Hematopoietic multipotent progenitor cell treated with erythropoietin and hydrocortisone succinate and interleukin-3 and kit ligand, for 6 days (in vitro differentiated cells): ENCODE data around the gene FILIP1L.
A peak's percentile ranks its signal among the peaks of the same experiment; 100 is the strongest.

Experiments used
- DNase-seq: peaks from one replicate; pipeline ENCODE4 v3.0.0-alpha.2; 2015

FILIP1L gene

GRCh38 chr3:99829844-99830243 is 284.5 kb downstream of the FILIP1L start:
- no peak for DNase-seq

GRCh38 chr3:99825004-99825640 is 289.2 kb downstream of the FILIP1L start:
- peak; percentile 81 for DNase-seq

GRCh38 chr3:99823723-99824711 is 290.3 kb downstream of the FILIP1L start:
- peak; percentile 29 for DNase-seq

- no peak for DNase-seq
Measured at GRCh38 chr3:99818818-99819217, 295.5 kb downstream of the FILIP1L start.

GRCh38 chr3:99817437-99818240 is 296.7 kb downstream of the FILIP1L start, which contains the start of gene CMSS1:
CMSS1 (plus strand) TSS chr3:99817862.
- DNase-seq, result peak; percentile 93

- DNase-seq, result peak; percentile 45
Measured at GRCh38 chr3:99817047-99817436, 297.3 kb downstream of the FILIP1L start.

GRCh38 chr3:99810403-99810802 is 303.9 kb downstream of the FILIP1L start:
- no peak for DNase-seq

- no peak for DNase-seq
Measured at GRCh38 chr3:99809565-99809964, 304.7 kb downstream of the FILIP1L start.

- peak; percentile 75 for DNase-seq
Measured at GRCh38 chr3:99808163-99808794, 306.0 kb downstream of the FILIP1L start.

- DNase-seq, result no peak
Measured at GRCh38 chr3:99805160-99805559, 309.1 kb downstream of the FILIP1L start.

GRCh38 chr3:99803297-99803696 is 311.0 kb downstream of the FILIP1L start:
- no peak for DNase-seq

GRCh38 chr3:99799422-99799821 is 314.9 kb downstream of the FILIP1L start:
- no peak for DNase-seq

GRCh38 chr3:99795573-99795972 is 318.7 kb downstream of the FILIP1L start:
- DNase-seq, result no peak

- DNase-seq, result no peak
Measured at GRCh38 chr3:99794485-99794884, 319.8 kb downstream of the FILIP1L start.

GRCh38 chr3:99789011-99789721 is 325.1 kb downstream of the FILIP1L start:
- DNase-seq, result peak; percentile 82
